GM12864 (cell line): ENCODE measurements around the gene NCS1.

Source experiments
- DNase-seq: peaks from one replicate; pipeline ENCODE4 v3.0.0-alpha.2; 2011; ENCODE audit warnings: low read depth
- H3K4me3 ChIP-seq: 2 replicates; pipeline ENCODE4 v1.5.1; 2011; ENCODE audit warnings: mild to moderate bottlenecking, low read depth, low read length, control low read depth
- TF ChIP-seq, protein P1 (sequence below): IDR thresholded peaks from 2 replicates; pipeline ENCODE4 v1.5.1; 2011; ENCODE audit warnings: low read depth, mild to moderate bottlenecking, moderate library complexity, low read length, control low read depth, inconsistent platforms; ENCODE audit errors: missing control alignments

The NCS1 gene

DNA sequence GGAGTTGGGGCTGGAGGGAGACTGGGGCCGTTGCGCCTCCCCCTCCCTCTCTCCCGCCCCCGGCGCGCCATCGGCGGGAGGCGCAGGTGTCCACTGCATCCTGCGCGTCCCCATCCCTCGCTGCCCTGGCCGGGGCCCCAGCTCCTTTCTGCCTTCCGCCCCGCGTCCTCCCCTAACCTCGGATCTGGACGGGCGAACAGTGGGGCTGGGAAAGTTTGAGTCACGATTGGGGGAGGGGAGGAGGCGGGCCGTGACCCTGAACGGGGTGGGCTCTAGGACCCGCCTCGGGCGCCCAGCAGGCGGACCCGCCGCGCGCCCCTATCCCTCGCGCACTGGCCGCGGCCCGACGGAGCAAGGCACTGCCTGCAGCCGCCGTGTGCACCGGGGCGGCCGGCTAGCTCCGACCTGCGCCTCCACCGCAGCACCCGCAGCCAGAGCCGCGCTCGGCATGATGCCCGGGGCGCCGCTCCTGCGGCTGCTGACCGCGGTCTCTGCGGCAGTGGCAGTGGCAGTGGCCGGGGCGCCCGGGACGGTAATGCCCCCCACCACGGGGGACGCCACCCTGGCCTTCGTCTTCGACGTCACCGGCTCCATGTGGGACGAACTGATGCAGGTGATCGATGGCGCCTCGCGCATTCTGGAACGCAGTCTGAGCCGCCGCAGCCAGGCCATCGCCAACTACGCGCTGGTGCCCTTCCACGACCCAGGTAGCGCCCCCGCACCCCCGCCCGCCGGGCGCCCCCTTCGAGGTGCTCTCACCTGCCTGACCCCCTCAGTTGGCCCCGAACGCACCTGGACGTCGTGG is 93.4 kb downstream of the NCS1 start, which contains the start of gene HMCN2:
Gene HMCN2 (plus strand): TSS at position 330 of the 805 bp plus-strand sequence. CDS start 119 bp downstream, at position 449.
- no peak for DNase-seq
- no peak within 1 kb of the TSS for H3K4me3 ChIP-seq
- TF ChIP-seq, protein P1, sequence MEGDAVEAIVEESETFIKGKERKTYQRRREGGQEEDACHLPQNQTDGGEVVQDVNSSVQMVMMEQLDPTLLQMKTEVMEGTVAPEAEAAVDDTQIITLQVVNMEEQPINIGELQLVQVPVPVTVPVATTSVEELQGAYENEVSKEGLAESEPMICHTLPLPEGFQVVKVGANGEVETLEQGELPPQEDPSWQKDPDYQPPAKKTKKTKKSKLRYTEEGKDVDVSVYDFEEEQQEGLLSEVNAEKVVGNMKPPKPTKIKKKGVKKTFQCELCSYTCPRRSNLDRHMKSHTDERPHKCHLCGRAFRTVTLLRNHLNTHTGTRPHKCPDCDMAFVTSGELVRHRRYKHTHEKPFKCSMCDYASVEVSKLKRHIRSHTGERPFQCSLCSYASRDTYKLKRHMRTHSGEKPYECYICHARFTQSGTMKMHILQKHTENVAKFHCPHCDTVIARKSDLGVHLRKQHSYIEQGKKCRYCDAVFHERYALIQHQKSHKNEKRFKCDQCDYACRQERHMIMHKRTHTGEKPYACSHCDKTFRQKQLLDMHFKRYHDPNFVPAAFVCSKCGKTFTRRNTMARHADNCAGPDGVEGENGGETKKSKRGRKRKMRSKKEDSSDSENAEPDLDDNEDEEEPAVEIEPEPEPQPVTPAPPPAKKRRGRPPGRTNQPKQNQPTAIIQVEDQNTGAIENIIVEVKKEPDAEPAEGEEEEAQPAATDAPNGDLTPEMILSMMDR = no peak

GRCh38 chr9:130266236-130267098 is 94.3 kb downstream of the NCS1 start:
- TF ChIP-seq, protein P1 = no peak
- no peak overlapping the region for H3K4me3 ChIP-seq
- no peak for DNase-seq

DNA sequence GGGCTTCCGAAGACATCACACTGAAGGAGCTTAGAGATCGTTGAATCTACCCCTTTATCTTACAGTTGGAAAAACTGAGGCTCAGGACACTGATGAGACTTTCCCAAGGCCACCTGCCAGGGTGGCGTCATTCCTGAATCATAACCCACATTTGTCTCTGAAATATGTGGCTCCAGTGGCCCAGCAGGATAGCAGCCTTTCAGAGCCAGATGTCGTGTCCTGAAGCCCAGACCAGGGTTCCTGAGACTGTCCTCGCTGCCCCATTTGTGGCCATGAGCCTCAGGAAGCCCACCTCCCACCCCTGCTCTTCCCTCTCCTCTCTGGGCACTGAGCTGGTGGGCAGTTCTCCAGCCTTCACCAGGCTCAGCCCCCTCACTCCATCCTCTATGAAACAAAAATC is 95.7 kb downstream of the NCS1 start:
- DNase-seq = no peak
- TF ChIP-seq, protein P1 = no peak
- H3K4me3 ChIP-seq = no peak overlapping the region

GRCh38 chr9:130268521-130269211 is 96.5 kb downstream of the NCS1 start:
- TF ChIP-seq, protein P1 = no peak
- no peak overlapping the region for H3K4me3 ChIP-seq
- no peak for DNase-seq

DNA sequence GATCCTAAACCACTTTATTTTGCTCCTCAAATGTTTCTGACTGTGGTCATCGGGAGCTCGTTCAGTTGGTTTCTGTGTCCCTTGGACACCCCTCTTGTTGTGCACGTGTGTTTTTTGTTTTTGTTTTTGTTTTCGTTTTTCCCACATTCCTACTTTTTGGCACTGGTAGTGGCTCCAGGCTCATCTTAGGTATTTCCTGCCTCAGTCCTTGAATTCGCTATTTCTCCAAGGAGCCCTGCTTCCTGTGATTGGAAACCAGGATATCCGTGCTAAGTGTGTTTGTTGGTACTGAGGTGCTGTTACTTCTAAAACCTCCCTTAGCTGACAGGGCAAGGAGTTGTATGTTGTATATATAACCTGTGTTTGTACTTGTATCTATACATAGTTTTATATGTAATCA is 99.3 kb downstream of the NCS1 start:
- TF ChIP-seq, protein P1 = no peak
- DNase-seq = no peak
- H3K4me3 ChIP-seq = no peak overlapping the region

GRCh38 chr9:130275156-130275555 is 103.0 kb downstream of the NCS1 start:
- TF ChIP-seq, protein P1 = no peak
- no peak for DNase-seq
- no peak overlapping the region for H3K4me3 ChIP-seq
